Islet of Langerhans (tissue), 1 donor: Measurements from ENCODE around the gene C17orf58.

Experiments used
- FAIRE-seq: peaks from one replicate; lab custom pipeline; 2011; peaks lifted over from hg19 to GRCh38; lab: Jason Lieb, UNC

Gene C17orf58

DNA sequence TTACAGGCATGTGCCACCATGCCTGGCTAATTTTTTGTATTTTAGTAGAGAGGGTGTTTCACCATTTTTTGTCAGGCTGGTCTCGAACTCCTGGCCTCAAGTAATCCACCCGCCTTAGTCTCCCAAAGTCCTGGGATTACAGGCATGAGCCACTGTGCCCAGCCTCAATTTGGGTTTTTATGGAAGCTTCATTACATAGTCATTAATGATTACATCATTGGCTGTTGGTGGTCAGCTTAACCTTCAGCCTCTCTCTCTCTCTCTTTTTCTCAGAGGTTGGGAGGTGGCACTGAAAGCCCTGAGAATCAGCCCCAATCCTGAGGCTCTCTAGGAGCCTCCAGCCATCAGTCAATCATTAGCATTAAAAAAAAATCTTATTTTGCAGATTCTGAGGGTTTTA lies 45.3 kb downstream of the C17orf58 start:
- FAIRE-seq = no peak

DNA sequence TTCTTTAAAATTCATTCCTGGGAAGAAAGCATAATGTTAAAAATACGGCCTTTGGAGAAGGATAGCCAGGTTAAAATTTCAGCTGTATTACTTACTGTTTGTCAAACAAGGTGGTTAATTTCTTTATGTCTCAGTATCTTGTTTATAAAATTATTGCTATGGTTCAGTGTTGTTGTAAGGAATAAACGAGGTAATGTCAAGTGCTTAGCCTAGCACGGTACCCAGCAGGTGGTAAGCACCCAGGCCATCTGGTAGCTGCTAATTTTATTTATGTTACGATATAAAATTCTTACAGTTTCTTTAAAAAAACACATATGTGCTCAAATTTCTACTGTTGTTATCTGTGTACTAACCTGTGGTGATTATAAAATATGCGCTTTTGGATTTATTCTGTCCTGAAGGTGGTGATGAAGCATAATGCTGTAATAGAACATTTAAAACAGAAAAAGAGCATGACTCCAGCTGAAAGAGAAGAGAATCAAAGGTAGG lies 48.9 kb downstream of the C17orf58 start:
- no peak for FAIRE-seq

DNA sequence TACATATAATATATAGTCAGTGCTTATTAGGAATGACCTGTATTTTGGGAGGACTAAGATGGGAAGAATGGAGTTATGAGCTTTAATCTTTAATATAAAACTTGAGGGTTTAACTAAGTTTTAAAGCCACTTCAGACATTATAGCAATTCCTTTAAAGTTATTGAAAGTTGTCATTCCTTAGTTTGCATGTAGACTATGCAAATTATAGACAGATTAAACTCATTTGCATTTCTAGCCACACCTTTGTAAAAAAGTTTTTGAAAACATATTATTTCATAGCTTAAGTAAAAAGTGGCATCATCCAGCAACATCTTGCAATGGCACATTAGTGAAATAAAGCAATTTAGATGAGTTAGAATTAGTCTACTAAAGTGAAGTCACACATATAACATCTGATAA lies 49.8 kb downstream of the C17orf58 start:
- no peak for FAIRE-seq

DNA sequence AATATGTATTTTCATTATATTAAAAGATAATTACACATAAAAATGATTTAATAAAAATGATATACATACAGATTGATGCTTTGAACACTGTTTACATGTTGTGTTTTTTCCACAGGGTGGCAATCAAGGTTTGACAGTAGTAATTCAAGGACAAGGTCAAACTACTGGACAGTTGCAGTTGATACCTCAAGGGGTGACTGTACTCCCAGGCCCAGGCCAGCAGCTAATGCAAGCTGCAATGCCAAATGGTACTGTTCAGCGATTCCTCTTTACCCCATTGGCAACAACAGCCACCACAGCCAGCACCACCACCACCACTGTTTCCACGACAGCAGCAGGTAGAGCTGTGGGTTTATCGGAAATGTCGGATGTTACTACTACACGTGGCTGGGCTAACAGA lies 52.2 kb downstream of the C17orf58 start:
- no peak for FAIRE-seq

DNA sequence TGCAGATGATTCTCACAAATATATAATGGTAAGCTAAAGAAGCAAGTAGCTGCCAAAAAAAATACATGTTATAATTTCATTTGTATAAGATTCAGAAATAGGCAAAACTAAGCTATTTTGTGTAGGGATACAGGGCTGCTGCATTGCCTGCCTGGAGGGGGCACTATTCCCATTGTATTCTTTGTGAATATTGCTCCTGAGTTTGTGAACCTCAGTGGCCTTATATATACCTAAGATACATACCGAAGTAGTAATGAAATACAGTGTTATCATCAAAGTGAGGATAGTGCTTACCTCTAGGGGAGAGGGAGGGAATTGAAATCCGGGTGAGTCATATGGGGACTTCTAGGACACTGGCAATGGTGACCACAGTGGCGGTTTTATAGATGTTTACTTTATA lies 53.5 kb downstream of the C17orf58 start:
- no peak for FAIRE-seq
